ENCODE data around the gene PDK2.

The PDK2 gene

GRCh38 chr17:50135316-50136095 is 40.4 kb downstream of the PDK2 start:
- DNase-seq (ENCODE audit: low read depth), result no peak

GRCh38 chr17:50136096-50136687 is 41.0 kb downstream of the PDK2 start:
- DNase-seq (ENCODE audit: low read depth), result no peak

GRCh38 chr17:50137042-50137441 is 41.9 kb downstream of the PDK2 start:
- DNase-seq (ENCODE audit: low read depth), result no peak

GRCh38 chr17:50139185-50139783 is 44.1 kb downstream of the PDK2 start:
- DNase-seq (ENCODE audit: low read depth), result no peak

- peak; percentile 72 for DNase-seq (ENCODE audit: low read depth)
Observed at GRCh38 chr17:50139950-50140885, 45.1 kb downstream of the PDK2 start.

GRCh38 chr17:50141026-50141744 is 46.0 kb downstream of the PDK2 start:
- no peak for DNase-seq (ENCODE audit: low read depth)

GRCh38 chr17:50141745-50142110 is 46.6 kb downstream of the PDK2 start:
- DNase-seq (ENCODE audit: low read depth), result no peak

- no peak for DNase-seq (ENCODE audit: low read depth)
Observed at GRCh38 chr17:50143461-50144176, 48.5 kb downstream of the PDK2 start.

GRCh38 chr17:50144355-50144754 is 49.2 kb downstream of the PDK2 start:
- DNase-seq (ENCODE audit: low read depth), result no peak

- no peak for DNase-seq (ENCODE audit: low read depth)
Observed at GRCh38 chr17:50144845-50145531, 49.8 kb downstream of the PDK2 start.

- DNase-seq (ENCODE audit: low read depth), result no peak
Observed at GRCh38 chr17:50145532-50146229, 50.5 kb downstream of the PDK2 start.

GRCh38 chr17:50146230-50146926 is 51.2 kb downstream of the PDK2 start:
- no peak for DNase-seq (ENCODE audit: low read depth)

GRCh38 chr17:50146927-50147665 is 51.9 kb downstream of the PDK2 start:
- no peak for DNase-seq (ENCODE audit: low read depth)

- DNase-seq (ENCODE audit: low read depth), result peak; percentile 51
Observed at GRCh38 chr17:50147841-50148225, 52.7 kb downstream of the PDK2 start.

- DNase-seq (ENCODE audit: low read depth), result peak; percentile 47
Observed at GRCh38 chr17:50148226-50149090, 53.3 kb downstream of the PDK2 start.

GRCh38 chr17:50149091-50149416 is 53.9 kb downstream of the PDK2 start:
- peak; percentile 26 for DNase-seq (ENCODE audit: low read depth)

Data from fibroblast of gingiva (primary cell).